Suprapubic skin (tissue), 3 donors: Measurements from ENCODE around the gene ZNF24.

Experiments
- EP300 ChIP-seq: sonication (generic); formaldehyde crosslinking; IDR thresholded peaks from one replicate; pipeline ENCODE4 v1.6.1; 2017; ENCODE audit warnings: antibody characterized with exemption
- POLR2A ChIP-seq, 2 donors: fragments of 450-650 bp; IDR thresholded peaks; one replicate each; pipeline ENCODE4 v1.6.1; 2017; ENCODE audit warnings: antibody characterized with exemption in 2 of 2, mild to moderate bottlenecking in 2 of 2, moderate library complexity in 2 of 2
- TF ChIP-seq, protein P1 (sequence below), 2 donors: fragments of 200-600 bp in 1 of 2; fragments of 450-650 bp in 1 of 2; sonication (generic) in 1 of 2; IDR thresholded peaks; one replicate each; pipeline ENCODE4 v1.5.1; 2016 to 2019; ENCODE audit warnings: antibody characterized with exemption in 2 of 2, mild to moderate bottlenecking in 1 of 2, moderate library complexity in 1 of 2

DNA sequence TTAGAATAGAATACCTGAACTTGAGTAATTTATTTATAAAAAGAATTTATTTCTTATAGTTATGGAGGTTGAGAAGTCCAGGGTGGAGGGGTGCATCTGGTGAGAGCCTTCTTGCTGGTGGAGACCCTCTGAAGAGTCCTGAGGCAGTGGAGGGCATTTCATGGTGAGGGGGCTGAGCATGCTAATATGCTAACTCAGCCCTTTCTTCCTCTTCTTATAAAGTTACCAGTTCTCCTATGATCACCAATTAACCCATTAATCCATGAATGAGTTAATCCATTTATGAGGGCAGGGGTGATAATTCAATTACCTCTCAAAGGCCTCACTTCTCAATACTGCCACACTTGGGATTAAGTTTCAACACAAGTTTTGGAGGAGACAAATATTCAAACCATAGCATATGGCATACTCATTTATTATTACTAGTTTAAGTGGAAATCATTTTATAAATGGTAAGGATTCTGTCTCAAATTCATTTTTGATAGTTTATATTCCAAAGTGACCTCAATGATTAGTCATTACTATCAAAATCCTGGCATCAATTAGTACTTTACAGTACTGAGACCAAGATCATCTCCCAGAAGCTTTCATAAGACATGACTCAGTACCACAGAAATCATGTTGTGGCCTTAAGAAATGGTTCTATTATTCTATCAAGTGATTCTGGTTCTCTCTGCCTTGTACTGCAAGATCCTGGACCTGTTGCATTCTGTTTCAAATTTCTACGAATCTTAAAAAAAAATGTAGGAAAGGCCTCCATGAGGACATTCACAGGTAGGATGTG, 27.4 kb upstream of the ZNF24 start:
- TF ChIP-seq, protein P1, sequence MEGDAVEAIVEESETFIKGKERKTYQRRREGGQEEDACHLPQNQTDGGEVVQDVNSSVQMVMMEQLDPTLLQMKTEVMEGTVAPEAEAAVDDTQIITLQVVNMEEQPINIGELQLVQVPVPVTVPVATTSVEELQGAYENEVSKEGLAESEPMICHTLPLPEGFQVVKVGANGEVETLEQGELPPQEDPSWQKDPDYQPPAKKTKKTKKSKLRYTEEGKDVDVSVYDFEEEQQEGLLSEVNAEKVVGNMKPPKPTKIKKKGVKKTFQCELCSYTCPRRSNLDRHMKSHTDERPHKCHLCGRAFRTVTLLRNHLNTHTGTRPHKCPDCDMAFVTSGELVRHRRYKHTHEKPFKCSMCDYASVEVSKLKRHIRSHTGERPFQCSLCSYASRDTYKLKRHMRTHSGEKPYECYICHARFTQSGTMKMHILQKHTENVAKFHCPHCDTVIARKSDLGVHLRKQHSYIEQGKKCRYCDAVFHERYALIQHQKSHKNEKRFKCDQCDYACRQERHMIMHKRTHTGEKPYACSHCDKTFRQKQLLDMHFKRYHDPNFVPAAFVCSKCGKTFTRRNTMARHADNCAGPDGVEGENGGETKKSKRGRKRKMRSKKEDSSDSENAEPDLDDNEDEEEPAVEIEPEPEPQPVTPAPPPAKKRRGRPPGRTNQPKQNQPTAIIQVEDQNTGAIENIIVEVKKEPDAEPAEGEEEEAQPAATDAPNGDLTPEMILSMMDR (IDR thresholded peaks at IDR 0.05) = no peak
- no peak for TF ChIP-seq EP300
- no peak for TF ChIP-seq POLR2A (IDR thresholded peaks at IDR 0.05)
